HG02571 (cell line): ENCODE data around the gene SLC6A7.

Experiments
- ATAC-seq: cut with Tn5 transposase; IDR thresholded peaks from one replicate; pipeline ENCODE4 v1.9.1; 2021; ENCODE audit warnings: mild to moderate bottlenecking, moderate library complexity; ENCODE audit not compliant: unreplicated experiment

SLC6A7 gene

GRCh38 chr5:150255659-150256409 is 66.0 kb downstream of the SLC6A7 start:
- ATAC-seq: no peak

GRCh38 chr5:150256410-150257064 is 66.7 kb downstream of the SLC6A7 start:
- ATAC-seq: no peak

GRCh38 chr5:150257424-150257823 is 67.6 kb downstream of the SLC6A7 start:
- ATAC-seq: no peak

GRCh38 chr5:150258130-150258529 is 68.3 kb downstream of the SLC6A7 start:
- no peak for ATAC-seq
